Activated B cell treated with CpG ODN at 0.5 μM for 24 hours (primary cell): ENCODE results near the gene STK31. TPM values are rescaled to one million over a fixed set of nuclear protein-coding genes. Genes with fewer than 3 reads are reported as not detected.
"Not testable (repeated sequence)": the region's sequence is repeated elsewhere in the genome, so short reads cannot be mapped to it uniquely, and the experiment has no call there.

ENCODE experiments used
- ATAC-seq: fragments of 200-7000 bp; cut with Tn5 transposase; one replicate; pipeline ENCODE4 v1.10.0; 2021; ENCODE audit warnings: low read depth, mild to moderate bottlenecking, moderate library complexity
- CTCF ChIA-PET: fragments of 350-600 bp; sonication (Branson Sonifier 250); formaldehyde crosslinking; loops from one replicate; lab custom pipeline; 2021; ENCODE audit warnings: antibody characterized with exemption; lab: Charles Lee
- POLR2A ChIA-PET: fragments of 350-600 bp; sonication (Branson Sonifier 250); formaldehyde crosslinking; loops from one replicate; lab custom pipeline; 2021; ENCODE audit warnings: antibody characterized with exemption; lab: Charles Lee
- DNase-seq: peaks from one replicate; pipeline ENCODE4 v3.0.0; 2022
- H3K27ac Mint-ChIP-seq: one replicate; pipeline ENCODE4 v1.8.0; 2020; ENCODE audit warnings: mixed read lengths
- H3K27me3 Mint-ChIP-seq: one replicate; pipeline ENCODE4 v1.8.0; 2021; ENCODE audit warnings: mixed read lengths
- H3K36me3 Mint-ChIP-seq: one replicate; pipeline ENCODE4 v1.8.0; 2021; ENCODE audit warnings: low read depth, mixed read lengths
- H3K4me1 Mint-ChIP-seq: one replicate; pipeline ENCODE4 v1.8.0; 2021; ENCODE audit warnings: mixed read lengths
- H3K4me3 Mint-ChIP-seq: one replicate; pipeline ENCODE4 v1.8.0; 2020; ENCODE audit warnings: mild to moderate bottlenecking, mixed read lengths
- H3K9me3 Mint-ChIP-seq: one replicate; pipeline ENCODE4 v1.8.0; 2020; ENCODE audit warnings: mixed read lengths
- CTCF ChIP-seq: fragments of 200-600 bp; IDR thresholded peaks from one replicate; pipeline ENCODE4 v1.8.0; 2022; ENCODE audit warnings: antibody characterized with exemption, mild to moderate bottlenecking
- intact Hi-C: fragments of 100-400 bp; cut with micrococcal nuclease; formaldehyde crosslinking; loops from one replicate; pipeline ENCODE4 v1.15.1; 2024
- total RNA-seq: library from RNA; stranded (reverse); gene quantifications from 2 replicates; pipeline ENCODE4 v1.2.3, GENCODE V29; 2022

Gene STK31
- total RNA-seq, 1 donor from 2014 or later = 1.0 TPM

- H3K36me3 Mint-ChIP-seq = no peaks in the 10 kb centered on the region
- H3K9me3 Mint-ChIP-seq = no peaks in the 10 kb centered on the region
- intact Hi-C loops = no loop called here
- TF ChIP-seq CTCF = no peak
- H3K27me3 Mint-ChIP-seq = peaks cover 2% of the 10 kb centered on the region
- H3K4me1 Mint-ChIP-seq = no peaks in the 10 kb centered on the region
- ChIA-PET CTCF (no interaction called here), POLR2A (no interaction called here)
- DNase-seq = no peak
- H3K27ac Mint-ChIP-seq = no peak overlapping the region
- ATAC-seq = no peak
- no peak overlapping the region for H3K4me3 Mint-ChIP-seq
These were observed 38.0 kb upstream of the STK31 start for GRCh38 chr7:23672033-23672432.

- Mint-ChIP-seq H3K4me1 (peaks cover 20% of the 10 kb centered on the region), H3K27me3 (no peaks in the 10 kb centered on the region), H3K27ac (peak within 1 kb of the TSS; percentile 43), H3K36me3 (peaks cover 4% of the 10 kb centered on the region), H3K4me3 (peak within 1 kb of the TSS; percentile 90), H3K9me3 (no peaks in the 10 kb centered on the region)
- CTCF ChIA-PET = interaction anchor here (1.6 to 3.0 kb wide), 3 partner anchors 12 to 82 kb away, joined by 4 to 14 read pairs (median 6); partner anchors contain the start of gene CCDC126
- intact Hi-C loops = loop anchor here (1.0 to 10.0 kb wide), 3 partner anchors 9 to 895 kb away; partner anchors contain the start of genes CCDC126 and PALS2
- peak; percentile 68 for DNase-seq
- POLR2A ChIA-PET = interaction anchor here (0.7 to 1.9 kb wide), 3 partner anchors 82 to 855 kb away, joined by 3 to 9 read pairs (median 4); partner anchors contain the start of gene CCDC126
- ATAC-seq = peak; percentile 99
- TF ChIP-seq CTCF = no peak
These were observed 30.1 kb upstream of the STK31 start, which contains the start of gene FAM221A for GRCh38 chr7:23679898-23680413. FAM221A (plus strand) TSS chr7:23680199; CDS start chr7:23680219, 20 bp downstream.

- ATAC-seq (peak; percentile 22), DNase-seq (peak; percentile 26)
- Mint-ChIP-seq H3K4me3 (peak overlapping the region; percentile 90), H3K4me1 (peaks cover 20% of the 10 kb centered on the region), H3K36me3 (peaks cover 4% of the 10 kb centered on the region), H3K27me3 (no peaks in the 10 kb centered on the region), H3K9me3 (no peaks in the 10 kb centered on the region), H3K27ac (peak overlapping the region; percentile 43)
- CTCF ChIA-PET = interaction anchor here (1.1 to 3.0 kb wide), 3 partner anchors 16 to 83 kb away, joined by 5 to 14 read pairs (median 6); partner anchors contain the start of gene CCDC126
- POLR2A ChIA-PET = interaction anchor here (0.6 to 1.9 kb wide), 5 partner anchors 18 to 855 kb away, joined by 3 to 9 read pairs (median 4); partner anchors contain the start of gene CCDC126
- intact Hi-C loops = loop anchor here (1.0 to 10.0 kb wide), 3 partner anchors 9 to 894 kb away; partner anchors contain the start of genes CCDC126 and PALS2
- TF ChIP-seq CTCF = no peak
These were observed 29.3 kb upstream of the STK31 start for GRCh38 chr7:23680414-23681405.

GRCh38 chr7:23684041-23684440 is 26.0 kb upstream of the STK31 start:
- DNase-seq, H3K27ac Mint-ChIP-seq, H3K27me3 Mint-ChIP-seq, H3K9me3 Mint-ChIP-seq, POLR2A ChIA-PET, H3K4me3 Mint-ChIP-seq, ATAC-seq: not testable (repeated sequence)
- peaks cover 17% of the 10 kb centered on the region for H3K4me1 Mint-ChIP-seq
- CTCF ChIA-PET = interaction anchor here (1.1 to 2.0 kb wide), 2 partner anchors 12 to 26 kb away, joined by 3 to 7 read pairs; partner anchors contain the start of gene STK31
- intact Hi-C loops = loop anchor here (10.0 kb wide), 1 partner anchor 891 kb away; the partner anchor contains the start of gene PALS2
- H3K36me3 Mint-ChIP-seq = peaks cover 10% of the 10 kb centered on the region

- H3K9me3 Mint-ChIP-seq = no peaks in the 10 kb centered on the region
- peaks cover 20% of the 10 kb centered on the region for H3K36me3 Mint-ChIP-seq
- peaks cover 8% of the 10 kb centered on the region for H3K4me1 Mint-ChIP-seq
- no peaks in the 10 kb centered on the region for H3K27me3 Mint-ChIP-seq
- no peak overlapping the region for H3K4me3 Mint-ChIP-seq
- no peak for DNase-seq
- no peak for ATAC-seq
- no peak overlapping the region for H3K27ac Mint-ChIP-seq
- POLR2A ChIA-PET = no interaction called here
- CTCF ChIA-PET = interaction anchor here (2.0 kb wide), 1 partner anchor 11 kb away, joined by 7 read pairs; no protein-coding TSS in a partner anchor
- no peak for TF ChIP-seq CTCF
- intact Hi-C loops = loop anchor here (10.0 kb wide), 1 partner anchor 889 kb away; the partner anchor contains the start of gene PALS2
These were observed 24.3 kb upstream of the STK31 start for GRCh38 chr7:23685731-23686130.
